ENCODE measurements around the gene OR7G3.
A peak's percentile ranks its signal among the peaks of the same experiment; 100 is the strongest.

Gene OR7G3

DNA sequence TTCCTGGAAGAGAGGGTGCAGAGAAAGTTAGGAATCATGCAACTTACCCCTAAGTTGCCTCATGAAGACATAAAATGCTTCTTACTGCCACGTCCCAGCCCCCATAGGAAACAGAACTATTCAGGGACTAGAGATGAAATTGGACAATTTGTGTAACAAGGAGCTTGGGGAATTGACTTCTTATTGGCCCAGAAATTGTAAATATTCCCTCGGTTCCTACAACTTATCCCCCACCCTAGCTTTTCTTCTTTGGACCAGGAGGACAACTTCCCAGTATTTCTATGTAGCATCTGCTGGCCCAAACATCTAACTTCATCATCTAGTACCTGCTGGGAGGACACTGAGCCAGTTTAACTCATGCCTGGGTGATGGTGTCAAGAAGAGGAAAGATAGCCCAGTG lies 40.0 kb downstream of the OR7G3 start, which contains the start of gene OR1M1:
Gene OR1M1 (plus strand): TSS at position 301 of the 400 bp plus-strand sequence. CDS start 6,184 bp downstream, outside the sequence.
- no peak for DNase-seq

- peak; percentile 27 for DNase-seq
These were observed 48.1 kb downstream of the OR7G3 start for GRCh38 chr19:9078651-9079050.

GRCh38 chr19:9076901-9077300 lies 49.8 kb downstream of the OR7G3 start:
- no peak for DNase-seq

All from hematopoietic multipotent progenitor cell treated with erythropoietin and hydrocortisone succinate and interleukin-3 and kit ligand, for 6 days (in vitro differentiated cells).